Hypothalamus (tissue), 51 donors: ENCODE measurements around the gene PIK3R6.

Experiments
- DNase-seq, 51 donors: peaks; one replicate each; lab custom pipeline; 2025; lab: John Stamatoyannopoulos, UW

PIK3R6 gene

GRCh38 chr17:8757189-8757588 lies 110.3 kb downstream of the PIK3R6 start:
- no peak for DNase-seq

GRCh38 chr17:8755590-8756255 lies 111.8 kb downstream of the PIK3R6 start:
- no peak for DNase-seq

GRCh38 chr17:8754890-8755289 lies 112.6 kb downstream of the PIK3R6 start:
- DNase-seq: no peak

- DNase-seq: no peak
These were observed 113.5 kb downstream of the PIK3R6 start for GRCh38 chr17:8753976-8754440.

GRCh38 chr17:8753136-8753975 lies 114.1 kb downstream of the PIK3R6 start:
- DNase-seq: no peak
